OCI-LY1 (cell line): Measurements from ENCODE around the gene SMPD3.

Experiments used
- CTCF ChIP-seq: fragments of 200-600 bp; sonication (generic), shearing (Covaris generic); IDR thresholded peaks from 2 replicates; pipeline ENCODE4 v1.5.1; 2017; ENCODE audit warnings: mild to moderate bottlenecking, antibody characterized with exemption, low read length, moderate library complexity, mixed read lengths
- EZH2 ChIP-seq: fragments of 200-600 bp; sonication (generic), shearing (Covaris generic); IDR thresholded peaks from 2 replicates; pipeline ENCODE4 v1.8.0; 2017; ENCODE audit warnings: borderline replicate concordance, mixed run types, mild to moderate bottlenecking, antibody characterized with exemption, low read length, moderate library complexity, mixed read lengths

- TF ChIP-seq CTCF: no peak
- TF ChIP-seq EZH2: no peak
Observed at GRCh38 chr16:68346892-68347480, 101.3 kb downstream of the SMPD3 start.
